OCI-LY1 (cell line): ENCODE measurements around the gene TXNRD1.

Experiments
- H2AFZ ChIP-seq: fragments of 200-600 bp; sonication (generic), shearing (Covaris generic); 2 replicates; pipeline ENCODE4 v1.6.0; 2014; ENCODE audit warnings: antibody characterized with exemption, mild to moderate bottlenecking, low read length
- H3F3A ChIP-seq: fragments of 200-600 bp; sonication (generic), shearing (Covaris generic); 2 replicates; pipeline ENCODE4 v1.6.0; 2014; ENCODE audit warnings: mild to moderate bottlenecking, antibody characterized with exemption, low read length, moderate library complexity; ENCODE audit not compliant: insufficient read depth
- H3K27ac ChIP-seq: fragments of 200-600 bp; sonication (generic); 2 replicates; pipeline ENCODE4 v1.5.1; 2014; ENCODE audit warnings: low read length, mixed run types, mild to moderate bottlenecking, low read depth; ENCODE audit not compliant: poor library complexity, severe bottlenecking
- H3K27me3 ChIP-seq: fragments of 200-600 bp; sonication (generic); 2 replicates; pipeline ENCODE4 v1.6.0; 2014; ENCODE audit warnings: antibody characterized with exemption, mild to moderate bottlenecking, low read length, moderate library complexity; ENCODE audit not compliant: insufficient read depth
- H3K36me3 ChIP-seq: fragments of 200-600 bp; sonication (generic); 2 replicates; pipeline ENCODE4 v1.6.1; 2014; ENCODE audit warnings: mild to moderate bottlenecking, antibody characterized with exemption, low read length, moderate library complexity, mixed read lengths; ENCODE audit not compliant: insufficient read depth
- H3K4me1 ChIP-seq: fragments of 200-600 bp; sonication (generic); 2 replicates; pipeline ENCODE4 v1.5.1; 2014; ENCODE audit warnings: mild to moderate bottlenecking, low read length, moderate library complexity; ENCODE audit not compliant: insufficient read depth, severe bottlenecking
- H3K4me2 ChIP-seq: fragments of 200-600 bp; sonication (generic), shearing (Covaris generic); 2 replicates; pipeline ENCODE4 v1.6.1; 2014; ENCODE audit warnings: low read length
- H3K4me3 ChIP-seq: fragments of 200-600 bp; sonication (generic); 2 replicates; pipeline ENCODE4 v1.5.1; 2014; ENCODE audit warnings: low read length, low read depth, mild to moderate bottlenecking, mixed read lengths; ENCODE audit not compliant: poor library complexity, severe bottlenecking
- H3K79me2 ChIP-seq: fragments of 200-600 bp; shearing (Covaris generic); 2 replicates; pipeline ENCODE4 v1.6.1; 2016; ENCODE audit warnings: mixed run types, low read length, mixed read lengths; ENCODE audit not compliant: insufficient read depth
- H3K9ac ChIP-seq: fragments of 200-600 bp; sonication (generic), shearing (Covaris generic); 2 replicates; pipeline ENCODE4 v1.6.1; 2014; ENCODE audit warnings: mild to moderate bottlenecking, low read length, mixed read lengths
- H3K9me2 ChIP-seq: fragments of 200-600 bp; sonication (generic), shearing (Covaris generic); 2 replicates; pipeline ENCODE4 v1.6.1; 2014; ENCODE audit warnings: low read depth, mild to moderate bottlenecking, low read length, mixed read lengths
- H3K9me3 ChIP-seq: fragments of 200-600 bp; shearing (Covaris generic); 2 replicates; pipeline ENCODE4 v1.6.1; 2014; ENCODE audit warnings: low read length, mixed read lengths
- H4K20me1 ChIP-seq: fragments of 200-600 bp; sonication (generic), shearing (Covaris generic); 2 replicates; pipeline ENCODE4 v1.6.0; 2016; ENCODE audit warnings: mild to moderate bottlenecking, low read length; ENCODE audit not compliant: insufficient read depth
- EZH2 ChIP-seq: fragments of 200-600 bp; sonication (generic), shearing (Covaris generic); IDR thresholded peaks from 2 replicates; pipeline ENCODE4 v1.8.0; 2017; ENCODE audit warnings: borderline replicate concordance, mixed run types, mild to moderate bottlenecking, antibody characterized with exemption, low read length, moderate library complexity, mixed read lengths
- TF ChIP-seq, protein P1 (sequence below): fragments of 200-600 bp; sonication (generic), shearing (Covaris generic); IDR thresholded peaks from 2 replicates; pipeline ENCODE4 v1.5.1; 2017; ENCODE audit warnings: mild to moderate bottlenecking, antibody characterized with exemption, low read length, moderate library complexity, mixed read lengths

Gene TXNRD1

DNA sequence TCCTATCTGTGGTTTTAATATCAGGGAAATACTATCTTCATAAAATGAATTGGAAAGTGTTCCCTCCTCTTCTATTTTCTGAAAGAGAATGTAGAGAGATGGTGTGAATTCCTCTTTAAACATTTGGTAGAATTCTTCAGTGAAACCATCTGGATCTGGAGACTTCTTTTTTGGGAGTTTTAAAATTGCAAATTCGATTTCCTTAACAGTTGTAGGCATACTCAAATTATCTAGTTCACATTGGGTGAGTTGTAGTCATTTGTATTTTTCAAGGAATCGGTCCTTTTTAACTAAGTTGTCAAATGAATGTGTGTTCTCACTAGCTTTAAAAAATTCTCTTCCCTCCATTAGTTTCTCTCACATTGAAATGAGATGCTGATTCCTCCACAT is 165.8 kb downstream of the TXNRD1 start:
- H3K27ac ChIP-seq, result no peak overlapping the region
- H3K9ac ChIP-seq, result no peak overlapping the region
- no peaks in the 10 kb centered on the region for H3K79me2 ChIP-seq
- H3K4me3 ChIP-seq, result no peak overlapping the region
- H3K27me3 ChIP-seq, result no peaks in the 10 kb centered on the region
- no peaks in the 10 kb centered on the region for H4K20me1 ChIP-seq
- H3K36me3 ChIP-seq, result no peaks in the 10 kb centered on the region
- H3K9me2 ChIP-seq, result no peaks in the 10 kb centered on the region
- no peak overlapping the region for H2AFZ ChIP-seq
- H3K4me1 ChIP-seq, result peaks cover 8% of the 10 kb centered on the region
- no peaks in the 10 kb centered on the region for H3F3A ChIP-seq
- no peak overlapping the region for H3K4me2 ChIP-seq
- H3K9me3 ChIP-seq, result no peaks in the 10 kb centered on the region
- no peak for TF ChIP-seq EZH2

DNA sequence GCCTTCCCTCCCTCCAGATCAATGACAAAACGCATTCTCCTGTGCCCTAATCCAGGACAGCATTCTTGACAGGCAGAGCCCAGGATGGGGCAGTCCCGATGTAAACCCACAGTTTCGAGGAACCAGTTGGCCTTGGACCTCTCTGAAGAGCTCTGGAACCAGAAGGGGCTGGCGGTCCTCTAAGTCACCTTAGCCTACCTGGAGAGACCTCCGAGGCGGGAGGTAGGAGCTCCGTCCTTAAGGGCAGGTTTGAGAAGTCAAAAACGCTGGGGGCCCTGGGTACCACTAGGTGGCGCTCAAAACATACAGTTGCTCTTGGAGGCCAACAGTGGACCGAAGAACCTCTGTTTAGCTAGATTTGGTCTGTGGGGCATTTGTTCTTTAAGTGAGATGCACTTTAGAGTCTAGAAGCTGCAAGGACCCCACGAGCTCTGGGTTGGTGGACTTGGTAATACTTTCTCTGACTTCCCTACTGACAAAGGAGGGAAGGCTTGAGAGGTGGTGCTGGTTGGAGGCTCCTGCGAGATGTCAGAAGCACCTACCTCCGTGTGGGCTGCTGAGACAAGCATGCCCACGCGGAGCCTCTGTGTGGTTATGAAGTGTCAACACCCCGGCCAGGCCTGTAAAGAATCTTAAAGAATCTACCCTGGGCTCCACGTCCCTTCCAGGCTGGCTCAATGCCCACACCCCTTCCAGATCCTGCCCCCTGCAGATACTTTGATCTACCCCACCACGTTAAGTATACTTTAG is 166.3 kb downstream of the TXNRD1 start:
- Histone ChIP-seq H3K27me3 (no peaks in the 10 kb centered on the region), H3K9me2 (no peaks in the 10 kb centered on the region), H3K9me3 (no peaks in the 10 kb centered on the region), H3K27ac (no peak overlapping the region), H3K4me1 (peaks cover 8% of the 10 kb centered on the region), H3K36me3 (no peaks in the 10 kb centered on the region), H3K4me2 (no peak overlapping the region; the same call in 1 of the 2 replicates), H3K79me2 (no peaks in the 10 kb centered on the region), H4K20me1 (no peaks in the 10 kb centered on the region), H3K9ac (no peak overlapping the region), H3F3A (no peaks in the 10 kb centered on the region), H3K4me3 (no peak overlapping the region), H2AFZ (no peak overlapping the region)
- TF ChIP-seq, protein P1, sequence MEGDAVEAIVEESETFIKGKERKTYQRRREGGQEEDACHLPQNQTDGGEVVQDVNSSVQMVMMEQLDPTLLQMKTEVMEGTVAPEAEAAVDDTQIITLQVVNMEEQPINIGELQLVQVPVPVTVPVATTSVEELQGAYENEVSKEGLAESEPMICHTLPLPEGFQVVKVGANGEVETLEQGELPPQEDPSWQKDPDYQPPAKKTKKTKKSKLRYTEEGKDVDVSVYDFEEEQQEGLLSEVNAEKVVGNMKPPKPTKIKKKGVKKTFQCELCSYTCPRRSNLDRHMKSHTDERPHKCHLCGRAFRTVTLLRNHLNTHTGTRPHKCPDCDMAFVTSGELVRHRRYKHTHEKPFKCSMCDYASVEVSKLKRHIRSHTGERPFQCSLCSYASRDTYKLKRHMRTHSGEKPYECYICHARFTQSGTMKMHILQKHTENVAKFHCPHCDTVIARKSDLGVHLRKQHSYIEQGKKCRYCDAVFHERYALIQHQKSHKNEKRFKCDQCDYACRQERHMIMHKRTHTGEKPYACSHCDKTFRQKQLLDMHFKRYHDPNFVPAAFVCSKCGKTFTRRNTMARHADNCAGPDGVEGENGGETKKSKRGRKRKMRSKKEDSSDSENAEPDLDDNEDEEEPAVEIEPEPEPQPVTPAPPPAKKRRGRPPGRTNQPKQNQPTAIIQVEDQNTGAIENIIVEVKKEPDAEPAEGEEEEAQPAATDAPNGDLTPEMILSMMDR, result peak; percentile 65
- TF ChIP-seq EZH2, result no peak

DNA sequence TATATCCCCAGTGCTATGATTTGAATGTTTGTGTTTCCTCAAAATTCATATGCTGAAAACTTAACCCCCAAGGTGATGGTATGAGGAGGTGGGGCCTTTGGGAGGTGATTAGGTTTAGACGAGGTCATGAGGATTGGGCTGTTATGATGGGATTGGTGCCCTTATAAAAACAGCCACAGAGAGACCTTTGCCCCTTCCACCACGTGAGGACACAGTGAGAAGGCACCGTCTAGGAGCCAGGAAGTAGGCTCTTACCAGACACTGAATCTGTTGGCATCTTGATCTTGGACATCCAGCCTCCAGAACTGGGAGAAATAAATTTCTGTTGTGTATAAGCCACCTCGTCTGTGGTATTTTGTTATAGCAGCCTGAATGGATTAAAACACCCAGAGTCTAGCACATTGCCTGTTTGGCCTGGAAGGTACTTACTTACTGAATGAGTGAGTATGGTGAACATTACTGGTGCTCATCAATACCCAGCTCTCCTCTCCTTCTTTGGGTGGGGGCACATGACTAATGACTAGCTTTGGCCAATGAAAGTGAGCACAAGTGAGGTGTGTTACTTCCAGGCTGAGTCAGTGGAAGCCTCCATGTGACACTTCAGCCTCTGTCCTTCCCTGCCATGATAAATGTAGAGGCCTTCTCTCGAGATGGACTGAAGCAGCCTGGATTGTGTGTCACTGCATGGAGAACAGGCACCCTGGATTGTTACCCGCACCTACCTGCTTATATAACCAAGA is 168.7 kb downstream of the TXNRD1 start:
- TF ChIP-seq, protein P1, result no peak
- no peak for TF ChIP-seq EZH2
- Histone ChIP-seq H3K79me2 (no peaks in the 10 kb centered on the region), H3K4me3 (no peak overlapping the region), H3K36me3 (no peaks in the 10 kb centered on the region), H3K27ac (no peak overlapping the region), H3K9me3 (no peaks in the 10 kb centered on the region), H3K4me1 (peaks cover 8% of the 10 kb centered on the region), H3F3A (no peaks in the 10 kb centered on the region), H3K4me2 (no peak overlapping the region), H2AFZ (no peak overlapping the region), H3K9me2 (no peaks in the 10 kb centered on the region), H3K27me3 (no peaks in the 10 kb centered on the region), H4K20me1 (no peaks in the 10 kb centered on the region), H3K9ac (no peak overlapping the region)
